Prostate gland (tissue), 2 donors: ENCODE measurements around the gene CD40LG.

ENCODE experiments used
- CTCF ChIP-seq, 4 experiments: fragments of 200-600 bp in 2 of 4; fragments of 450-650 bp in 2 of 4; sonication (generic) in 2 of 4; IDR thresholded peaks; 1 replicate in 3 of 4; 2 replicates in 1 of 4; pipeline ENCODE4 v1.5.1; 2016 to 2019; ENCODE audit warnings: antibody characterized with exemption in 4 of 4, mild to moderate bottlenecking in 2 of 4, moderate library complexity in 2 of 4
- POLR2AphosphoS5 ChIP-seq: sonication (generic); formaldehyde crosslinking; IDR thresholded peaks from one replicate; pipeline ENCODE4 v1.6.1; 2017; ENCODE audit warnings: antibody characterized with exemption

- TF ChIP-seq CTCF (IDR thresholded peaks at IDR 0.05) (no peak), POLR2AphosphoS5 (no peak)
Observed at GRCh38 chrX:136665258-136665900, 17.4 kb downstream of the CD40LG start.
